Testis (tissue), 2 donors: Measurements from ENCODE around the gene EMC8.

Experiments used
- POLR2A ChIP-seq: fragments of 450-650 bp; IDR thresholded peaks from one replicate; pipeline ENCODE4 v1.6.1; 2017; ENCODE audit warnings: antibody characterized with exemption, mild to moderate bottlenecking, moderate library complexity
- TF ChIP-seq, protein P1 (sequence below), 3 experiments: fragments of 450-650 bp in 2 of 3; fragments of 200-600 bp in 1 of 3; sonication (generic) in 1 of 3; IDR thresholded peaks; one replicate each; pipeline ENCODE4 v1.5.1; 2016 to 2019; ENCODE audit warnings: antibody characterized with exemption in 3 of 3, mild to moderate bottlenecking in 2 of 3, moderate library complexity in 1 of 3

DNA sequence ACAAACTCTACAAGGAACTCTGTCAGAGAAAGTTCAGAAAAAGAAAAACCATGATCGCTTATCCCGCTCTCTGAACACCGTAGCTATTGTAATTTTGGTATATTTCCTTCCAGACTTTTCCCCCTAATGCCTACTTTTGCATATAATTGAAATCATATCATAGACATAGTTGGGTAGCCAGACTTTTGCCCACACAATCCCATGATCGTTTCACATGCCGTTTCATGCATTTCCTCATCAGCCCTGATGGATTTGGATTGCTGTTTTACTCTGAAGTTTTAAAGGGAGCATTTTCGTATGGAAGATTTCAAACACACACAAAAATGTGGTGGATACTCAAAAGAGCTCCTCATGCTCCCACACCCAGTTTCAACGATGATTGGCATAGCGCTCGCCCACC lies 31.5 kb upstream of the EMC8 start:
- TF ChIP-seq POLR2A = no peak
- TF ChIP-seq, protein P1, sequence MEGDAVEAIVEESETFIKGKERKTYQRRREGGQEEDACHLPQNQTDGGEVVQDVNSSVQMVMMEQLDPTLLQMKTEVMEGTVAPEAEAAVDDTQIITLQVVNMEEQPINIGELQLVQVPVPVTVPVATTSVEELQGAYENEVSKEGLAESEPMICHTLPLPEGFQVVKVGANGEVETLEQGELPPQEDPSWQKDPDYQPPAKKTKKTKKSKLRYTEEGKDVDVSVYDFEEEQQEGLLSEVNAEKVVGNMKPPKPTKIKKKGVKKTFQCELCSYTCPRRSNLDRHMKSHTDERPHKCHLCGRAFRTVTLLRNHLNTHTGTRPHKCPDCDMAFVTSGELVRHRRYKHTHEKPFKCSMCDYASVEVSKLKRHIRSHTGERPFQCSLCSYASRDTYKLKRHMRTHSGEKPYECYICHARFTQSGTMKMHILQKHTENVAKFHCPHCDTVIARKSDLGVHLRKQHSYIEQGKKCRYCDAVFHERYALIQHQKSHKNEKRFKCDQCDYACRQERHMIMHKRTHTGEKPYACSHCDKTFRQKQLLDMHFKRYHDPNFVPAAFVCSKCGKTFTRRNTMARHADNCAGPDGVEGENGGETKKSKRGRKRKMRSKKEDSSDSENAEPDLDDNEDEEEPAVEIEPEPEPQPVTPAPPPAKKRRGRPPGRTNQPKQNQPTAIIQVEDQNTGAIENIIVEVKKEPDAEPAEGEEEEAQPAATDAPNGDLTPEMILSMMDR (IDR thresholded peaks at IDR 0.05) = no peak
